Loucy (cell line): Measurements from ENCODE around the gene INTS11.

Experiments
- H2AFZ ChIP-seq: fragments of 200-600 bp; sonication (generic); 2 replicates; pipeline ENCODE4 v1.6.0; 2016; ENCODE audit warnings: antibody characterized with exemption, mild to moderate bottlenecking, low read length, moderate library complexity
- H3F3A ChIP-seq: fragments of 200-600 bp; 2 replicates; pipeline ENCODE4 v1.6.0; 2016; ENCODE audit warnings: antibody characterized with exemption, low read depth, mild to moderate bottlenecking
- H3K27me3 ChIP-seq: fragments of 200-600 bp; sonication (generic); 2 replicates; pipeline ENCODE4 v1.6.1; 2014; ENCODE audit warnings: low read length, mild to moderate bottlenecking; ENCODE audit not compliant: insufficient read depth, poor library complexity, severe bottlenecking
- H3K36me3 ChIP-seq: fragments of 200-600 bp; sonication (generic); 2 replicates; pipeline ENCODE4 v1.6.1; 2016; ENCODE audit warnings: low read length; ENCODE audit not compliant: insufficient read depth
- H3K4me1 ChIP-seq: fragments of 200-600 bp; sonication (generic); 2 replicates; pipeline ENCODE4 v1.5.1; 2014; ENCODE audit warnings: low read length, mild to moderate bottlenecking; ENCODE audit not compliant: insufficient read depth, poor library complexity, severe bottlenecking
- H3K4me2 ChIP-seq: fragments of 200-600 bp; sonication (generic); 2 replicates; pipeline ENCODE4 v1.6.0; 2014; ENCODE audit warnings: antibody characterized with exemption, low read length, low read depth, mild to moderate bottlenecking; ENCODE audit not compliant: poor library complexity, severe bottlenecking
- H3K4me3 ChIP-seq: fragments of 200-600 bp; sonication (generic); 2 replicates; pipeline ENCODE4 v1.5.1; 2014; ENCODE audit warnings: low read length, mild to moderate bottlenecking, mixed read lengths; ENCODE audit not compliant: poor library complexity, severe bottlenecking
- H3K79me2 ChIP-seq: fragments of 200-600 bp; sonication (generic); 2 replicates; pipeline ENCODE4 v1.6.1; 2014; ENCODE audit warnings: low read length; ENCODE audit not compliant: insufficient read depth
- H3K9ac ChIP-seq: fragments of 200-600 bp; sonication (generic); 2 replicates; pipeline ENCODE4 v1.6.0; 2014; ENCODE audit warnings: mild to moderate bottlenecking, low read depth, low read length, moderate library complexity; ENCODE audit not compliant: poor library complexity, severe bottlenecking
- H3K9me2 ChIP-seq: fragments of 200-600 bp; sonication (generic); replicated peaks from 2 replicates; pipeline ENCODE4 v1.6.1; 2016; ENCODE audit warnings: low read depth, low read length, mixed read lengths
- H3K9me3 ChIP-seq: fragments of 200-600 bp; sonication (generic); 2 replicates; pipeline ENCODE4 v1.6.1; 2014; ENCODE audit warnings: mild to moderate bottlenecking, antibody characterized with exemption, low read length, low read depth; ENCODE audit not compliant: insufficient read depth
- H4K20me1 ChIP-seq: fragments of 200-600 bp; sonication (generic); 2 replicates; pipeline ENCODE4 v1.6.0; 2014; ENCODE audit warnings: antibody characterized with exemption, low read length, mild to moderate bottlenecking; ENCODE audit not compliant: insufficient read depth, poor library complexity, severe bottlenecking
- EZH2phosphoT487 ChIP-seq: fragments of 200-600 bp; IDR thresholded peaks from 2 replicates; pipeline ENCODE4 v1.6.1; 2018; ENCODE audit warnings: antibody characterized with exemption, mild to moderate bottlenecking, moderate library complexity, borderline replicate concordance
- TF ChIP-seq, protein P1 (sequence below): fragments of 200-600 bp; sonication (generic); conservative IDR thresholded peaks from 2 replicates; pipeline ENCODE4 v1.5.1; 2014; ENCODE audit warnings: mild to moderate bottlenecking, antibody characterized with exemption, low read length

The INTS11 gene

DNA sequence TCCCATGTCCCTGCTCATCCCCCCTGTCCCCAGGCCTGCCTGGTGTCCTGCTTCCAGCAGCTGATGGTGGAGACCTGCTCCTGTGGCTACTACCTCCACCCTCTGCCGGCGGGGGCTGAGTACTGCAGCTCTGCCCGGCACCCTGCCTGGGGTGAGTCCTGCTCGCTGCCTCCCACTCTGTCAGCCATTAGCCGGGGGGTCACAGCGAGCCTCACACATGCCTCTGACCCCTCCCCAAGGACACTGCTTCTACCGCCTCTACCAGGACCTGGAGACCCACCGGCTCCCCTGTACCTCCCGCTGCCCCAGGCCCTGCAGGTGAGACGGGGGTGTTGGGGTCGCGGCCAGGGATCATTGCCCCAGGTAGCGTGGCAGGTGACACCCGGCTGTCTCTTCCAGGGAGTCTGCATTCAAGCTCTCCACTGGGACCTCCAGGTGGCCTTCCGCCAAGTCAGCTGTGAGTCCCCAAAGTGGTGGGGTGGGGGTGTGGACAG, 34.2 kb downstream of the INTS11 start:
- Histone ChIP-seq H3K36me3 (no peaks in the 10 kb centered on the region), H3K4me1 (no peaks in the 10 kb centered on the region), H3K4me2 (no peak overlapping the region), H2AFZ (no peak overlapping the region), H3K9me2 (no peaks in the 10 kb centered on the region), H3K4me3 (no peak overlapping the region), H3K79me2 (no peaks in the 10 kb centered on the region), H3K9me3 (no peaks in the 10 kb centered on the region), H3K27me3 (no peaks in the 10 kb centered on the region), H4K20me1 (no peaks in the 10 kb centered on the region), H3K9ac (no peak overlapping the region), H3F3A (no peaks in the 10 kb centered on the region)
- TF ChIP-seq EZH2phosphoT487 = no peak
- TF ChIP-seq, protein P1, sequence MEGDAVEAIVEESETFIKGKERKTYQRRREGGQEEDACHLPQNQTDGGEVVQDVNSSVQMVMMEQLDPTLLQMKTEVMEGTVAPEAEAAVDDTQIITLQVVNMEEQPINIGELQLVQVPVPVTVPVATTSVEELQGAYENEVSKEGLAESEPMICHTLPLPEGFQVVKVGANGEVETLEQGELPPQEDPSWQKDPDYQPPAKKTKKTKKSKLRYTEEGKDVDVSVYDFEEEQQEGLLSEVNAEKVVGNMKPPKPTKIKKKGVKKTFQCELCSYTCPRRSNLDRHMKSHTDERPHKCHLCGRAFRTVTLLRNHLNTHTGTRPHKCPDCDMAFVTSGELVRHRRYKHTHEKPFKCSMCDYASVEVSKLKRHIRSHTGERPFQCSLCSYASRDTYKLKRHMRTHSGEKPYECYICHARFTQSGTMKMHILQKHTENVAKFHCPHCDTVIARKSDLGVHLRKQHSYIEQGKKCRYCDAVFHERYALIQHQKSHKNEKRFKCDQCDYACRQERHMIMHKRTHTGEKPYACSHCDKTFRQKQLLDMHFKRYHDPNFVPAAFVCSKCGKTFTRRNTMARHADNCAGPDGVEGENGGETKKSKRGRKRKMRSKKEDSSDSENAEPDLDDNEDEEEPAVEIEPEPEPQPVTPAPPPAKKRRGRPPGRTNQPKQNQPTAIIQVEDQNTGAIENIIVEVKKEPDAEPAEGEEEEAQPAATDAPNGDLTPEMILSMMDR = peak; percentile 45; the same call in 1 of the 2 replicates

DNA sequence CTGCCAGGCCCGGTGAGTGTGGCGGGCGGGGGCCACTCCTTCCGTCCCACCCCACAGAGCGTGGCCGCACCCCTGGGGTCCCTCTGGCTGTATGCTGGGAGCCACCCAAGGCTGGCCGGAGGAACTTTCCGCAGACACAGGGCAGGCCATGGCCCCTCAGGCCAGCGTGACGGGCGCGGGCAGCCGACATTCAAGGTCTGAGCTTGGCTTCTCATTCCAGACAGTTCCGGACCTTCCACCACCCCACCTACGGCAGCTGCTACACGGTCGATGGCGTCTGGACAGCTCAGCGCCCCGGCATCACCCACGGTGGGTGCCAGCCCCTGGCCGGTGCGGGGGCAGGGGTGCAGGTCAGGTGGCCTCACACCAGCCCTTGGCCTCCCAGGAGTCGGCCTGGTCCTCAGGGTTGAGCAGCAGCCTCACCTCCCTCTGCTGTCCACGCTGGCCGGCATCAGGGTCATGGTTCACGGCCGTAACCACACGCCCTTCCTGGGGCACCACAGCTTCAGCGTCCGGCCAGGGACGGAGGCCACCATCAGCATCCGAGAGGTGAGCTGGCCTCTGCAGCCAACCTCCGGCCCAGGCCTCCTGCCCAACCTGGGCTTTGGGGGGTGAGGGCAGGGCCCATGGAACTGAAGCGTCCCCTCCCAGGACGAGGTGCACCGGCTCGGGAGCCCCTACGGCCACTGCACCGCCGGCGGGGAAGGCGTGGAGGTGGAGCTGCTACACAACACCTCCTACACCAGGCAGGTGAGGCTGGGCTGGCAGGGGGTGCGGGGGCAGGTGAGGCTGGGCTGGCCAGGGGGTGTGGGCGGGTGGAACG, 37.0 kb downstream of the INTS11 start:
- TF ChIP-seq, protein P1 = no peak
- TF ChIP-seq EZH2phosphoT487 = no peak
- Histone ChIP-seq H3K79me2 (no peaks in the 10 kb centered on the region), H2AFZ (no peak overlapping the region), H3K9ac (no peak overlapping the region), H3K9me3 (no peaks in the 10 kb centered on the region), H3K4me2 (no peak overlapping the region), H3F3A (no peaks in the 10 kb centered on the region), H3K4me1 (no peaks in the 10 kb centered on the region), H3K36me3 (no peaks in the 10 kb centered on the region), H3K9me2 (no peaks in the 10 kb centered on the region), H4K20me1 (no peaks in the 10 kb centered on the region), H3K27me3 (no peaks in the 10 kb centered on the region), H3K4me3 (no peak overlapping the region)

DNA sequence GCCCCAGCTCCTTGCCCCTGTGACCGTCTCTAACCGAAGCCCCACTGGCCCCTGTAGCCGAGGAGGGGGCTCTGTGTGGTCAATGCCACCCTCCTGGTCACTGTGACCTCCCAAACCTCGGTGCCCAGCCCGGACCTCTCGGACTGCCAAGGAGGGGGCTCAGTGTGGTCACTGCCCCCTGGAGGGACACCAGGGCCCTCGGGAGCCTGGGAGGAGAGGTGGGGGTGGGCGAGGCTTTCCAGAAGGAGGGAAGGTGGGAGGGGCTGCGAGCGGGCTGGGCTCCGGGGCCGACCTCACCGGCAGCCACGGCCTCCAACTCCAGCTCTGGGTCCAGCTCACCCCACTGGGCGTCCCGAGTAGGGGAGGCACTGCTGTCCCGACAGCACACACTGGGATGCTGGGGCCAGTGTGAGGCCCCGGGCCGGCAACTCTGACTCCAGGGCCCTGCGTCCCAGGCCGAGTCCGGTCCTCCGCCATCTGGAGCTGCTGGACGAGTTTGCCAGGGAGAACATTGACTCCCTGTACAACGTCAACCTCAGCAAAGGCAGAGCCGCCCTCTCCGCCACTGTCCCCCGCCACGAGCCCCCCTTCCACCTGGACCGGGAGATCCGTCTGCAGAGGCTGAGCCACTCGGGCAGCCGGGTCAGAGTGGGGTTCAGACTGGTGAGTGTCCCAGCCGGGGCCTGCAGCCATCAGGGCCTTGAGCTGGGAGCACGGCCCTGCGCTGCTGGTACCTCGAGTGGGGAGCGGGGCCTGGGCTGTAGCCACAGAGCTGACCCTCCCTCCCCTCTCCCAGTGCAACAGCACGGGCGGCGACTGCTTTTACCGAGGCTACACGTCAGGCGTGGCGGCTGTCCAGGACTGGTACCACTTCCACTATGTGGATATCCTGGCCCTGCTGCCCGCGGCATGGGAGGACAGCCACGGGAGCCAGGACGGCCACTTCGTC, 37.9 kb downstream of the INTS11 start:
- H3K9me3 ChIP-seq = no peaks in the 10 kb centered on the region
- TF ChIP-seq EZH2phosphoT487 = no peak
- TF ChIP-seq, protein P1 = no peak
- no peak overlapping the region for H3K9ac ChIP-seq
- H3K4me3 ChIP-seq = no peak overlapping the region
- H3K4me2 ChIP-seq = no peak overlapping the region
- H2AFZ ChIP-seq = no peak overlapping the region
- no peaks in the 10 kb centered on the region for H4K20me1 ChIP-seq
- no peaks in the 10 kb centered on the region for H3K4me1 ChIP-seq
- H3K79me2 ChIP-seq = no peaks in the 10 kb centered on the region
- H3K27me3 ChIP-seq = no peaks in the 10 kb centered on the region
- no peaks in the 10 kb centered on the region for H3K9me2 ChIP-seq
- H3F3A ChIP-seq = no peaks in the 10 kb centered on the region
- H3K36me3 ChIP-seq = no peaks in the 10 kb centered on the region
